ENCODE results near the gene C2CD4D.

C2CD4D gene

GRCh38 chr1:151819976-151820623 lies 19.5 kb downstream of the C2CD4D start:
- Histone ChIP-seq H3K9ac (ENCODE audit: low read depth, low read length) (peak overlapping the region; percentile 46), H3K27me3 (ENCODE audit: insufficient read depth, low read length, poor library complexity) (no peaks in the 10 kb centered on the region), H4K20me1 (ENCODE audit: insufficient read depth, low read length) (no peaks in the 10 kb centered on the region), H2AFZ (ENCODE audit: low read depth, low read length) (no peak overlapping the region), H3K36me3 (ENCODE audit: insufficient read depth, low read length) (peaks cover 13% of the 10 kb centered on the region), H3K4me3 (ENCODE audit: low read depth in 1 of 2, low read length in 2 of 2) (peak overlapping the region in 1 of 2 experiments; percentile 37; a peak in 2 of 4 replicates), H3K79me2 (ENCODE audit: insufficient read depth, low read length) (peaks cover 33% of the 10 kb centered on the region), H3K9me3 (ENCODE audit: insufficient read depth, low read length, severe bottlenecking) (no peaks in the 10 kb centered on the region), H3K4me1 (ENCODE audit: insufficient read depth, low read length) (peaks cover 98% of the 10 kb centered on the region), H3K27ac (ENCODE audit: low read length) (peak overlapping the region; percentile 96), H3K4me2 (ENCODE audit: insufficient read depth, low read length) (peak overlapping the region; percentile 59)
- TF ChIP-seq CTCF (IDR thresholded peaks at IDR 0.05; ENCODE audit: borderline replicate concordance, extremely low read depth, low read length, poor library complexity, severe bottlenecking) (no peak), EZH2 (IDR thresholded peaks at IDR 0.05; ENCODE audit: borderline replicate concordance, low read depth, low read length, severe bottlenecking) (no peak)
- peak; percentile 77 for DNase-seq
- ATAC-seq (ENCODE audit: insufficient read depth, low read depth) = peak; percentile 47

- peaks cover 21% of the 10 kb centered on the region for H3K36me3 ChIP-seq (ENCODE audit: insufficient read depth, low read length)
- no peak for TF ChIP-seq CTCF (IDR thresholded peaks at IDR 0.05; ENCODE audit: borderline replicate concordance, extremely low read depth, low read length, poor library complexity, severe bottlenecking)
- no peak for TF ChIP-seq EZH2 (IDR thresholded peaks at IDR 0.05; ENCODE audit: borderline replicate concordance, low read depth, low read length, severe bottlenecking)
- H3K4me2 ChIP-seq (ENCODE audit: insufficient read depth, low read length) = peak overlapping the region; percentile 59
- DNase-seq = no peak
- no peaks in the 10 kb centered on the region for H3K27me3 ChIP-seq (ENCODE audit: insufficient read depth, low read length, poor library complexity)
- no peaks in the 10 kb centered on the region for H3K9me3 ChIP-seq (ENCODE audit: insufficient read depth, low read length, severe bottlenecking)
- H3K4me1 ChIP-seq (ENCODE audit: insufficient read depth, low read length) = peaks cover 90% of the 10 kb centered on the region
- no peak for ATAC-seq (ENCODE audit: insufficient read depth, low read depth)
- peaks cover 25% of the 10 kb centered on the region for H3K79me2 ChIP-seq (ENCODE audit: insufficient read depth, low read length)
- H3K27ac ChIP-seq (ENCODE audit: low read length) = peak overlapping the region; percentile 96
- H3K4me3 ChIP-seq (ENCODE audit: low read depth in 1 of 2, low read length in 2 of 2) = peak overlapping the region in 1 of 2 experiments; percentile 37; a peak in 2 of 4 replicates
- peak overlapping the region; percentile 46 for H3K9ac ChIP-seq (ENCODE audit: low read depth, low read length)
- H4K20me1 ChIP-seq (ENCODE audit: insufficient read depth, low read length) = no peaks in the 10 kb centered on the region
- no peak overlapping the region for H2AFZ ChIP-seq (ENCODE audit: low read depth, low read length)
Measured at GRCh38 chr1:151819227-151819835, 20.3 kb downstream of the C2CD4D start.

GRCh38 chr1:151817353-151817730 lies 22.3 kb downstream of the C2CD4D start:
- Histone ChIP-seq H2AFZ (ENCODE audit: low read depth, low read length) (peak overlapping the region; percentile 40), H3K9me3 (ENCODE audit: insufficient read depth, low read length, severe bottlenecking) (no peaks in the 10 kb centered on the region), H3K36me3 (ENCODE audit: insufficient read depth, low read length) (peaks cover 32% of the 10 kb centered on the region), H3K27ac (ENCODE audit: low read length) (peak overlapping the region; percentile 96), H3K9ac (ENCODE audit: low read depth, low read length) (peak overlapping the region; percentile 50), H3K4me3 (ENCODE audit: low read depth in 1 of 2, low read length in 2 of 2) (peak overlapping the region in 1 of 2 experiments; percentile 32; a peak in 2 of 4 replicates), H4K20me1 (ENCODE audit: insufficient read depth, low read length) (no peaks in the 10 kb centered on the region), H3K27me3 (ENCODE audit: insufficient read depth, low read length, poor library complexity) (no peaks in the 10 kb centered on the region), H3K79me2 (ENCODE audit: insufficient read depth, low read length) (peaks cover 11% of the 10 kb centered on the region), H3K4me2 (ENCODE audit: insufficient read depth, low read length) (peak overlapping the region; percentile 55), H3K4me1 (ENCODE audit: insufficient read depth, low read length) (peaks cover 70% of the 10 kb centered on the region)
- peak; percentile 73 for ATAC-seq (ENCODE audit: insufficient read depth, low read depth)
- no peak for TF ChIP-seq EZH2 (IDR thresholded peaks at IDR 0.05; ENCODE audit: borderline replicate concordance, low read depth, low read length, severe bottlenecking)
- DNase-seq = peak; percentile 92

All from DND-41 (cell line).